ENCODE results near the gene MARCHF2. TPM values are rescaled to one million over a fixed set of nuclear protein-coding genes. Genes with fewer than 3 reads are reported as not detected.

MARCHF2 gene
- total RNA-seq, 4 donors from 2014 or later = 44.1 to 161 (median 62.8) TPM

- H3K27me3 ChIP-seq = no peaks in the 10 kb centered on the region
- no peak overlapping the region for H3K27ac ChIP-seq
- H3K9me3 ChIP-seq = no peaks in the 10 kb centered on the region
- intact Hi-C loops (cut with DNase I; ENCODE audit: low total_unique reads) = no loop called here
- no peaks in the 10 kb centered on the region for H3K36me3 ChIP-seq
- H3K4me1 ChIP-seq = peaks cover 0 to 14% of the 10 kb centered on the region in 2 donors
- DNase-seq = no peak
- H3K4me3 ChIP-seq = no peak overlapping the region
- TF ChIP-seq CTCF (IDR thresholded peaks at IDR 0.05) (no peak), POLR2A (IDR thresholded peaks at IDR 0.05) (no peak)
Observed at GRCh38 chr19:8398311-8398771, 14.8 kb upstream of the MARCHF2 start.

- intact Hi-C loops (cut with DNase I; ENCODE audit: low total_unique reads) = loop anchor here (10.0 kb wide), 1 partner anchor 45 kb away; no protein-coding TSS in a partner anchor
- no peak for DNase-seq
- H3K4me1 ChIP-seq = peaks cover 0 to 12% of the 10 kb centered on the region in 2 donors
- H3K36me3 ChIP-seq = no peaks in the 10 kb centered on the region
- no peaks in the 10 kb centered on the region for H3K27me3 ChIP-seq
- no peak overlapping the region for H3K27ac ChIP-seq
- H3K4me3 ChIP-seq = no peak overlapping the region
- TF ChIP-seq POLR2A (IDR thresholded peaks at IDR 0.05) (no peak), CTCF (IDR thresholded peaks at IDR 0.05) (no peak)
- no peaks in the 10 kb centered on the region for H3K9me3 ChIP-seq
Observed at GRCh38 chr19:8399681-8400188, 13.4 kb upstream of the MARCHF2 start.

- no peak for TF ChIP-seq POLR2A (IDR thresholded peaks at IDR 0.05)
- TF ChIP-seq CTCF (IDR thresholded peaks at IDR 0.05) = no peak
- H3K4me1 ChIP-seq = peaks cover 0 to 11% of the 10 kb centered on the region in 2 donors
- no peak for DNase-seq
- no peak overlapping the region for H3K27ac ChIP-seq
- no peaks in the 10 kb centered on the region for H3K27me3 ChIP-seq
- intact Hi-C loops (cut with DNase I; ENCODE audit: low total_unique reads) = loop anchor here (10.0 kb wide), 1 partner anchor 47 kb away; no protein-coding TSS in a partner anchor
- H3K36me3 ChIP-seq = no peaks in the 10 kb centered on the region
- H3K9me3 ChIP-seq = no peaks in the 10 kb centered on the region
- H3K4me3 ChIP-seq = no peak overlapping the region
Observed at GRCh38 chr19:8401981-8402411, 11.1 kb upstream of the MARCHF2 start.

- Histone ChIP-seq H3K36me3 (no peaks in the 10 kb centered on the region), H3K9me3 (no peaks in the 10 kb centered on the region), H3K27ac (no peak overlapping the region), H3K4me1 (no peaks in the 10 kb centered on the region), H3K4me3 (no peak overlapping the region), H3K27me3 (no peaks in the 10 kb centered on the region)
- TF ChIP-seq POLR2A (IDR thresholded peaks at IDR 0.05) (no peak), CTCF (IDR thresholded peaks at IDR 0.05) (no peak)
- intact Hi-C loops (cut with DNase I; ENCODE audit: low total_unique reads) = loop anchor here (10.0 kb wide), 1 partner anchor 48 kb away; no protein-coding TSS in a partner anchor
- DNase-seq = no peak
Observed at GRCh38 chr19:8403098-8403819, 9.8 kb upstream of the MARCHF2 start.

GRCh38 chr19:8403820-8404109 is 9.3 kb upstream of the MARCHF2 start:
- H3K9me3 ChIP-seq = no peaks in the 10 kb centered on the region
- H3K27me3 ChIP-seq = no peaks in the 10 kb centered on the region
- H3K4me1 ChIP-seq = no peaks in the 10 kb centered on the region
- intact Hi-C loops (cut with DNase I; ENCODE audit: low total_unique reads) = loop anchor here (10.0 kb wide), 1 partner anchor 49 kb away; no protein-coding TSS in a partner anchor
- H3K4me3 ChIP-seq = no peak overlapping the region
- no peaks in the 10 kb centered on the region for H3K36me3 ChIP-seq
- no peak for DNase-seq
- TF ChIP-seq POLR2A (IDR thresholded peaks at IDR 0.05) = no peak
- no peak for TF ChIP-seq CTCF (IDR thresholded peaks at IDR 0.05)
- H3K27ac ChIP-seq = no peak overlapping the region
